Right kidney (tissue), 1 donor: Measurements from ENCODE around the gene XXYLT1.
"Not testable (repeated sequence)": the region's sequence is repeated elsewhere in the genome, so short reads cannot be mapped to it uniquely, and the experiment has no call there.

ENCODE experiments used
- DNase-seq: peaks from one replicate; pipeline ENCODE4 v3.0.0-alpha.2; 2016

The XXYLT1 gene

DNA sequence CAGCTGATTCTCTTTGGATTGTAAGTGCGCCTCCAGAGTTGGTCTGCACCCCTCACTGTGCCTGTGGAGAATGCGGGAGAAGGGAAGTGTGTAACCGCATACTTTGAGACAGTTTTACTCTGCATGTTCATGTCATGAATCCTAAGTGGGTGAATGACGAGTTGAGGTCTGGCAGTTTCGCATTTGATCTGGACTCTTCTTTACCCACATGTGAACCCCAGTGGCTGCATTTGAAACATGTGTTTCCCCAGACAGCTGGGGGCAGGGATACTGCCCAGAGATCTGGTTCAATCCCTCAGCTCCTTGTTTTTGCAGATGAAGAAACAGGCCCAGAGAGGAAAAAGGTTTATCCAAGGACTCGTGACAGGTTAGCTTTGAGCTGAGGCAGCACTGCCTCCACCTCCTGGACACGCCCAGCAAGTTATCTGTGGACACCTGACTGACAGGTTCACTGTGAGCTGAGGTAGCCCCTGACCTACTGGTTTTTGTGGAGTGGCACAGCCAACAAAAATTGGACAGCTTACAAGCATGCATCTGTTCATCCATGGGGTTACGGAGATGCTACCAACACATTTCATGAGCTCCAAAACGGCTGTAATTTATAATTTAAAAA lies 207.3 kb downstream of the XXYLT1 start:
- no peak for DNase-seq

DNA sequence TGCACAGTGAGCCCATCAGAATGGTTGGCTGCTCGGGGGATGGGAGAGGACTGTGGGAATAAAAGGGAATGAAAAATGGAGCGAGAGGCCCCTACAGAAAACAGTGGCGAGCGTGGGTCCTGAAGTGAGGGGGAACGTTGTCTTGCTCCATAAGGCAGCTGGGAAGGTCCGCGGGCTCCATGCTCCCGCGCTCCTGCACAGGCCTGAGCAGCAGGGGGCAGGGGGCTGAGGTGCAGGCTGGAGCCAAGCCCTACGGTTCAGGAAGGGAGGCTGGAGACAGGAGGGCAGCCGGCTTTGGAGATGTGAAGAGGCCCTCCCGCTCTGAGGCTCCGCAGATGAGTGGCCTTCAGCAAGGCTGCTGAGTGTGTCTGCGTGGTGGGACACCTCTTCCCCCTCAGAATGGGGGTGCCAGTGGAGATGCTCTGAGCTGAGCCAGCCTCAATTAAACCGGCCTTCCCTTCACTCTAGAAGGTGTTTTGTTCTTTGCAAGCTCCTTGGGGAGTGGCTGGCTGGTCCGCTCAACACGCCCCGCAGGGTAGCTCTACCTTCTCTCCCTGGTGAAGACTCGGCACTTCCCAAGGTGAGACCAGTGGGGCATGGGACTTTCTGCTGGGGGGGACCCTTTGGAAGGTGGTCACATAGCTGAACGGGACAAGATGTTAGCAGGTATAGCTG lies 208.0 kb downstream of the XXYLT1 start:
- no peak for DNase-seq

DNA sequence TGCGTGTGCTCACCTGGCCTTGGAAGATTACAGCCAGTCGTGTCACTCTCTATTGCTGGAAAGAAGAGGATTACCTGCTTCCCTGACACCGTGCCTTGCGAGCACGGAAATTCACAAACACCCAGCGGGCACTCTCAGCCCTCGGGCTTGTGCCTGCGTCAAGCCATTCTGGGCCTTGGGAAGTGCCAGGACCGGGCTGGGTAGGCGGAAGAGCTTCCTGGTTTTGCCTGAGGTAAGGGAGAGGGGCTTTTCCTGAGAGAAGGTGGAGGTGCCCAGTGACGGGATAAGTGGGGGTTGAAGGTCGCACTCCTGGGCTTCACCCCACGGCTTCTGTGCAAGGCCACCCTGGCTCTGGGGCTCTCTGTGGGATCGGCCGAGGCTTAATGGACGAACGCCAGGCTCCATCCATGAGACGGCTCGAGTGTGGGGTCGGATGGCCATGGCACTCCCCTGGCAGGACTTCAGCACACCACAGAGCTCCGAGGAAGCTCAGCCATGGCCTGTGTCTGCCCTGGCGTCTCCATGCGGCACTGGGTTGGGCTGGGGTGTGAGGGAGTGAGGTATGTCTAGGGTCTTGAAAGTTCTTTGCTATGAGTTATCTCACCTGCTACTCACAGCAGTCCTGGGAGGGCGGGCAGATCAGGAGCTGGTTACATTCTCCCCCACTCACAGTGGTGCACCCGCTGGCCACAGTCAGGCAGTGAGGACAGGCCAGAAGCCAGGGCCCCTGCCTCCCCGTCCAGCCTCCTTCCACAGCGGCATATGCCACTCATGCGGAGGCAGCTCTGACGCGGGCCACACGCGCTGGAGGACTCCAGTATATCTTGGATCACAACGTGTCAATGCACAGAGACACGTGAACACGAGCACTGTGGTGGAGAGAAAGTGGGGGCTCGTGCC lies 209.0 kb downstream of the XXYLT1 start:
- no peak for DNase-seq

DNA sequence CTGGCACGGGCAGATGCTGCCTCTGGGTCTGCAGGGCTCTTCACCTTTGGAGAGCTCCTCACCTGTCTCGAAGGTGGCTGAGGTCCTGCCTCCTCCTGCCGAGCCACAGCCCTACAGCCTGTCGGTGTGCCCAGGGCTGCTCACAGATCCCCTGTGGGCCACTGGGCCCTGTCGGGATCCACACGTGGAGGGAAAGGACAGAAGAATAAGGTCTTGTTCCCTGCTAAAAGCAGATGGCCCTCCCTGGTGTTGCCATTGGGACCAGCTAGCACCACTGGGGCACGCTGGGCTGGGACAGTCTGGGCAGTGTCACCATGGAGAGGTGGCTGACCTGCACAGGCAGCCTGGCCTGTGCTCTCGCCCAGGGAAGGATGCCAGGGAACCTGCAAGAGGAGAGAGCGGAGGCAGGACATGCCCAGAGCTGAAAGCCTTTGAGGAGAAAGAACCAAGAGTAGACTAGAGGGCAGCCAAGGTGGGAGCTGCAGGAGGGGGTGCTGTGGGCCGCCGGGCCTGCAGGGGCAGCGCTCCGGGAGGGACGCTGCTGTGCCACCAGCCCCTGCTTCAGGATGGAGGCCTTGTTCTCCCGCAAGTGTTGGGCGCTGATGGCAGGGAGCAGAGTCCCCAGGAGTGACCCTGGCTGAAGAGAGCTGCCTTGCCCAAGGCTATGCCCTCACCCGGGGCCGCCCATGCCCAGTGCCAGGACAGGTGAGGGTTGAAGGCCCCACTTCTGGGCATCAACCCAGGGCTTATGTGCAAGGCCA lies 210.2 kb downstream of the XXYLT1 start:
- no peak for DNase-seq

DNA sequence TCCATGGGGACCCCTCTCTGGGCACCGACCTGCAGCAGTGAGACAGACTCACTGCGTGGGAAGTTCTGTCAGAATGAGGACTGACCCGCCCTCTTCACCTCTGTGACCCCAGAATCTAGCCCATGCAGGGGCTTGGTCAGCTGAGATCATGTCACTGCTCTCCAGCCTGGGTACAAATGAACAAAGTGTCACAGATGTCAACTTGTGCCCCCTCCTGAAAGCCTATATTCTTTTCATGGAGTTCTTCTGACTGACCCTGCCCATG lies 210.8 kb downstream of the XXYLT1 start:
- no peak for DNase-seq

DNA sequence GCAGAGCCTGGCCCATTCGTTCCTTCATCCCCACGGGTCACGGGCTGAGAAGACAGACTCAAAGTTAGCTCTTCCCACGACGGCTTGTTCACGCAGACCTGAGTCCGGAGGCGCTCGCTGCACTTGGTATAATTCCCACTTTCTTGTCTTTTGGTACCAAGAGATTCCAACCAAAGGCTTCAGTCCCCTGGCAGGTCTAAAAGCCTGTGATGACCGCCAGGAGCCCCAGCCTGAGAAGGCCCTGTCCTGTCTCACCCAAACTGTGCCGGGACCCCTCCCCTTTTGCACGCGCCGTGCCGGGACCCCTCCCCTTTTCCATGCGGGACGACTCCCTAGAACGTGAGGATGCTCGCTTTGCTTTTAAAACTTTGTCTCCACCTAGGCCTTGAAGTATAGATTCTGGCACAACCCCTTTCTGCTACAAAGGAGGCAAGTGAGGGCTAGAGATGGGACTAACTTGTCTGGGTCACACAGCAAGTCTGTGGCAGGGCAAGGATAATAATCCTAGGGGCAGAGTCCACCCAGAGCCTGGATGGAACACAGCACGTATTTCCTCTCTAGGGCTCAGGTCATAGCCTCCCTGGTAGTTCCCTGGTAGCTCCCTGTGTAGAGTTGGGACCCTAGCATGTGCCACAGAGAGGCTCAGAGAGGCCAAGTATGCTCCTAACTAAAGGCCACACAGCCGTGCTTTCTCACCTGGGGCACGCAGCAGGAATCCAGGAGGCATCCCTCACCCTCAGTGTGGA lies 211.3 kb downstream of the XXYLT1 start:
- no peak for DNase-seq

DNA sequence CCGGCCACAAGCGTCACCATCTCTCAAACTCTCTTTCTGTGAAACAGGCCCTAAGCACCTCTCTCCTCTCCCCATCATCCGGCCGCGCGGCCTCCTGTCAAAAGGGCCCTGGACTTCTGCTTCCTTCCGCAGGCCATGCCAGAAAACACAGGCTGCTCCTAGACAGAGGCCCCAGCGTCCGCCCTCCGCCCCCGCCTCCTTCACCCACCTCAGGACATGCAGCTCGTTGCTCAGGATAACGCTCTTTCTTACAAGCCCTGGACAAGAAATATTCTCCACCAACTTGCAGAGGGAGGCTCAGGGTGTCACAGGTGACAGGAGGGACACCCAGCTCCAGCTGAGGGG lies 212.0 kb downstream of the XXYLT1 start:
- DNase-seq, result no peak

DNA sequence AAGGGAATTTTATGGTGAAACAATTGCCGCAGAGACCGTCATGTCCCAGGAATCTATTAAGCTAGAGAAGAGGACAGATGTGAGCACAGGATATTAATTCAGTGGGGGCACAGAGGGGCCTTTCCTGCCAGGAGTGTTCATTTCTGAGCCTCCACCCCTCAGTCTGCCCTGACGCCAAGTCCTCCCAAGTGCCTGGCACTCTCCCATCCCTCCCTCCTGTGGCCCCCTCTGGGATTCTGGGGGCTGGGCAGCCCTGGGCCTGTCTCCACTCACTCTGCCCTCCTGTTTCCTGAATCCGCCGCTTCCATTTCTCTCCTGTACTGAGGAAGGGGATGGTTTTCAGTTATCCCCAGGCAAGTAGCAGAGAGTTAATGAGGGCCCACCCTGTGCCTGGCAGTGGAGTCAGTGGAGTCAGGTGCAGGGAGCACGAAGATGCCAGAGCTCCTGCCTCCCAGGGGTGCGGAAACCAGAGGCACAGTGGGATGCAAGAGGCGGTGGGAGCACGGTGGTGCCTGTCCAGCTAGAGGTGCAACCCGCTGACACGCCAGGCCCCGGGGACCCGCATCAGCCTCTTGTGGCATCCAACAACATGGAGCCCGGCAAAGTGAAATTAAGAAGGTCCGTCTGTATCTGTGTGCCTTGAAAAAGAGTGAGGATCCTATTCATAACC lies 212.5 kb downstream of the XXYLT1 start:
- no peak for DNase-seq

DNA sequence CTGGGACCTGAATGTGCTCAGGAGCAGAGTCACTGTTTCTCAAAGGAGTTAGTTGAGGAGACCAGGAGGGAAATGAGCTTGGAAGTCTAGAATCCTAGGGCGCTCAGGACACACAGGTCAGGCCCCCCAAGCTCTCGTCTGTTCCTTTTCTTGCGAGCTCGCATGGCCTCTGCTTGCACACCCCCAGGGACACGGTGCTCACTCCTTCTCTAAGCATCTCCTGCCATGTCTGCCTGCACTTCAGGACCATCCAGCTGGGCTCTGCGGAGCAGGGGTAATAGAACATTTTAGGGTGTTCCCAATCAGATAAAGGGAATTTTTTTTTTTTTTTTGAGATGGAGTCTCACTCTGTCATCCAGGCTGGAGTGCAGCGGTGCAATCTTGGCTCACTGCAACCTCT lies 213.2 kb downstream of the XXYLT1 start:
- DNase-seq, result no peak

DNA sequence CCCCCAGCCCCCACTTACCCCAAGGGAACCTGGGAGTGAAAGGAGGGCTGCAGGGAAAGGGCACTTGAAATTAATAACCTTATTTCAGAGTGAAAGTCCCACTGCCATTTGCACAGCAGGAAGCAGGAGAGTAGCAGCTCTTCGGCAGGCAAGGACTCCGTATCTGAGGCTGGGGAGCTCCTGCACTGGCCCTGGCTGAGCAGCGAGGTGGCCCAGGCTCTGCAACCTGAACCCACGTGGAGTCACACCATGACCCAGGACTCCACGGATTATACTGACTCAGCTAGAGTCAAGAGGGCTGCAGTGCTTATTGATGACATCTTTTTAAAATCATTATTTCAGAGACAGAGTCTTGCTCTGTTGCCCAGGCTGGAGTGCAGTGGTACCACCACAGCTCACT lies 214.5 kb downstream of the XXYLT1 start:
- DNase-seq, result no peak

DNA sequence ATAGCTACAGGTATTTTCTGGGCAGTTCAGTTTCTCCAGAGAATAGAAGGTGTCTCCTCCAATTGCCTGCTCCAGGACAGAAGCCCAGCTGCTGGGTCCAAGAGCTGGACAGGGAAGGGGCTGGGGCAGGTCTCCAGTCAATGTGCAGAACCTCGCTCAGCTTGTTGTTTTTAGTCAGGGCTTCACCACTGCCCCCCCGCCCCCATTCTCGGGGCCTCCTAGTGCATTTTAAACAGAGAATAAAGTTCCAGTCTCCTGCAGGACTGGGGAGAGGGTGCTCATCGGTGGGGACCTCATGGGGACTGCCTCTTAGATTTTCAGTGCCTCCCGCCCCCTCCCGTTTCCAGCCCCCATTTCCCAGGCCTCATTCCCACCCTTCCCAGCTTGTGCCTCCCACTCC lies 216.6 kb downstream of the XXYLT1 start:
- no peak for DNase-seq

DNA sequence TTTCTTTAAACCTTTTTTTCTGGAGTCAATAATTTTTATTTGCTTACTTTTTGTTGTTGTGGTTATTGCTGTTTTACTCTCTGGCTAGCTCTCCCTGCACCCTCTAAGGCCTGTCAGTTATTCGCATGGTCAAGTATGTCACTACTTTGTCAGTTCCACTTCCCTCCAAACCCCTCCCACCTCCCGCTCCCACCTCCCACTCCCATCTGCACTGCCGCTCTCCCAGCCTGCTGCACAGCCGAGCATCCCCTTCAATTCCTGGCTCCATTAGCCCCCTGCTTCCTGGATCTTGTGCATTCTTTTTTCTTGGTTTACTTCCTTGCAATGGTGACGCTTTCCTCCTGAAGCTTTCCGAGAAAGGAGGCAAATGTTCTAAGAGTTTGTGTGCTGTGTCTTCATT lies 218.0 kb downstream of the XXYLT1 start:
- no peak for DNase-seq

DNA sequence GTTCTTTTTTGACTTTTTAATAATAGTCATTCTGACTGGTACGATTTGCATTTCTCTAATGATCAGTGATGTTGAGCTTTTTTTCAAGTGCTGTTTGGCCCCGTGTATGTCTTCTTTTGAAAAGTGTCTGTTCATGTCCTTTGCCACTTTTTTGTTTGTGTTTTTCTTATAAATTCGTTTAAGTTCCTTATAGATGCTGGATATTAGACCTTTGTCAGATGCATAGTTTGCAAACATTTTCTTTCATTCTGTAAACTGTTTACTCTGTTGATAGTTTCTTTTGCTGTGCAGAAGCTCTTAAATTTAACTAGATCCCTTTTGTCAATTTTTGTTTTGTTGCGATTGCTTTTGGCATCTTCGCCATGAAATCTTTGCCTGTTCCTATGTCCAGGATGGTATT lies 220.7 kb downstream of the XXYLT1 start:
- DNase-seq, result not testable (repeated sequence)

DNA sequence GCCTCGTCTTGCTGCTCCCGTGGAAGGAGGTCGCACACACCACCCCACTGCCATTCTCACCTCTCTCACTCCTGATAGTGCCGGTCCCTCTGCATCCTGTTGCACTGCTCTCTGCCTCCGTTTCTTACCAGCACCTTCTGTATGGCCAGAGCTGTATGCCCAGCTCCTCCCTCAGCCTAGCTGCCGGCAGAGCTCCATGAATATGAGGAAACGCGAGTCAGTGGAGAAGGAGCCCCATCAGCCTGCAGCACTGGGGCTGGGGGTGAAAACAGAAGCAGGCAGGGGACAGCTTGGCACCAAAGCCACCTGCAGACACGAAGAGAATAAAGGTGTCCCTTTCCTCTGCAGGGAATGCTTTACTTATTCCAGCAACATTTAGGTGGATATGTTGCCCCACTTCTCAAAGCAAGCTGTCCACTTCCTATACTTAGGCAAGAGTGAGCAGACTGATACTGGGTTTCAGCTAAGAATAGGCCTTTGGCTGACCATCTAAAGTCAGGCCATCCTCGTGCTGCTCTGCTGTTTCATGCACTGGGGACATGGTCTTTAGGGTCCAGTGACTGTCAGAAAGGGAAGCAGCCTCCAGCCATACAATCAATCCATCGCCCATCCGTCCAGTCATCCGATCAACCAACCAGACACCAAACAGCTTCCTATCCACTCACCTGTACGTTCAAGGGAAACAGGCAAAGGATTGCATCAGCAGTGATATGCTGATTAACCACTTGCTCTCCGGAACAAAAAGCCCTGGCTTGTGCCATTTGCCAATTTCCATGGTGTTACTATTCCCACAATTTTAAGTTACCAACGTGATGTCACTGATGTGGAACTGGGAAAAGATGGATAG lies 222.7 kb downstream of the XXYLT1 start:
- DNase-seq, result no peak

DNA sequence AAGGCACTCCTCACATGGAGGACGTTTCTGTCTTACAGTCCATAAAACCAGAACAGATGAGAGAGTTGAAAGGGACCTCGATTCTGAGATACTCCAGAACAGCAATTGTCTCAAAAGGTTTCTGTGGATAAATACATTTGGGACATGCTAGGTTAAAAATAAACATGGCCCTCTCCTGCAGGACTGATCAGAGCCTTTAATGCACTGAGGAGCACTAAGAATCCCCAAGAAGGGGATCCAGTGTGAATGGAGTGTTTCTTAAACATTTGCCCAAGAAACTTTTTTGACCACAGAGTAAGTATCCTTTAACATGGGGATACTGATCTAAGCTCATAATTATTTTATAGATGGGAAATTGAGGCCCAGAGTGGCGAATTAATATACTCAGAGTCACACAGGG lies 223.4 kb downstream of the XXYLT1 start:
- no peak for DNase-seq

DNA sequence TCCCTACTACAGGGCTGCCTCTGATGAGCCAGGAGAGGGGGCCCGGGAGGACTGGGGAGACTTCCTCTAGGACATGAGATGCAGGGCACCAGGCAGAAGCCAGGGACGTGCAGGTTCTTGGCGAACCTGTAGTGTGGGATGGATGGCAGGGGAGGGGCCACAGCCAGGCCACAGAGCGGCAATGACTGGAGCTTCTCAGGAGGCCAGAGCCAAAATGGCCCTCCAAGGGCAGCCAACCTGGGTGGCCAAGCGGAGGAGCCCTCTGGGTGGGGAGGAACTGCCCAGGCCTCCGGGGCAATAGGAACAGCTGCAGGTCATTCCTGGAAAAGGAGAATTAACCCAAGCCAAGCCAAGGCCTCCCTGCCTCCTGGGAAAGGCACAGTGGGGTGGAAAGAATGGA lies 224.5 kb downstream of the XXYLT1 start:
- no peak for DNase-seq

DNA sequence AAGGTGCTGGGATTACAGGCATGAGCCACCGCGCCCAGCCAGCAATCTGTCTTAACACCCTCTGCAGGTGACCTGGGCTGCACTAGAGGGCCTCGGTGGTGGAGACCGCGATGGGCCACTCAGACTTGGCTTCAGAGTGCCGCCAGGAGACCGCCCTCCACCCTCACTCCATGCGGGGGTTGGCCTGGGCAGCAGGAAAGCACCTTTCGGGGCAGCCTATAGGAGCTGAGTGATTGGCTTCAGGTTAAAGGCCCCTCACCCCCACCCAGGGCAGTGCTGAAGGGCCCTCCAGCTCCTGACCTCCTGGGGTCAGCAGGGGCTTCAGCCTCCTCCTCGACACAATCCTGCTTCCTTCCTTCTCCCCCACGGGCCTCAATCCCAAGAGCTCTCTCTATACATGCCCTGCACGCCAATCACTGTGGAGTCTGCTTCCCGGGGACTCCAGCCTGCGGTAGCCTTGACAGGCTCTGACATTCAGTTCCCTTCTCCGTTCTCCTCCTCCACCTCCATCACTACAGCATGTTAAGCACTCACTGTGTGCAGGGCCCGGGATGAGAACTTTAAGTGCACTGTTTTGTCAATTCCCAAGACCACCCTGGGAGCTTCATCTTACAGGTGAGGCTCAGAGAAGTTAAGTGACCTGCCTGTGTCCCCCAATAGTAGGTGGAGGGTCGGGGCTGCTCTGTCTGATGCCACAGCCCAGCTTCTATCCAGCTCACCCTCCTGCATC lies 225.3 kb downstream of the XXYLT1 start:
- DNase-seq, result no peak

DNA sequence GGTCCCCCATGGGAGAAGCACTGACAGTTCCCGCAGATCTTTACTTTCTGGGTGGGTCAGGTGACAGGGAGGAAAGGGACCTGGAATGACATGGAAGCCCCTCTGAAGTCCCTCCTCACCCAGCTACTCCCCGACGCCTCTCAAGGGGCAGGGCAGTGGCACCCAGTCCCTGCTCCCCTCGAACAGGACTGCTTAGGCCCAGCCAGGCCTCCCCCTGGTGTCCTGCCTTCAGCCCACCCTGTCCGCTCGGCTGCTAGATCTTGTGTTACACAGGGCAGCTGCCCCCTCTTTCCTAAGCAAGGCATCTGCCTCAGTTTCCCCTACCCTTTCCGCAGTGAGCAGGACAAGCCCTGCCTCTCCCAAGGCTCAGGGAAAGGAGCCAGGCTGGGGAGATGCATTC lies 226.5 kb downstream of the XXYLT1 start:
- no peak for DNase-seq

DNA sequence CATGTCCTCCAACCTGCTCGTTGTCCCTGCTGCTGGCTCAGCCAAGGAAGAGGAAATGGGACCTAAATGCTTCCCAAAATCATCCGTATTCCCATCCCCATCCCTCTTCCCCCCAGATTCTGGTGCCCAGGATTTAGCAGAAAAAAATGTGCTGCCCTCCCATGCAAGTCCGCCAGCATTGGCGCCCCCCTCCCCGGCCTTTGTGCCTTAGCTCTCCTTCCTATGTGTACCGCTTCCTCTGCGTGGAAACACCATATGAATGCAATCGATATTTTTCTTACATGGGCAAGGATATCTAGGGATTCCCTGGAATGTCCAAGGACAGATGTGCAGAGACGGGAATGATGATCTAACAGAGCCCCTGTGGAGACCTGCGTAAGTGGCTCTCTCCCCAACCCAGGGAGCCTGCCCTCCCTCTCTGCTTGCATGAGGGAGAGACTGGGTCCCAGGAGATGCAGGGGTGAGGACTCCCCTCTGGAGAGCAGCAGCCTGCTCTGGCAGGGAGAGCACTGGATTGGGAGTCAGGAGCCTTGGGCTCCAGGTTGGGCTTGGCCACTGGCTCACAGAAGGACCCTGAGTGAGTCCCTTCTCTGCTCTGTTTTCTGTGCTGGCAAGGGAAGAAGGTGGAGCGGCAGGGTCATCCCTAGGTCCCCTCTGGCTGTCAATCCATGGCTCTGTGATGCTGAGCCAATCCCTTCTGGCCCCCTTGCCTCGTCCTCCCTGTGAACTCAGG lies 227.2 kb downstream of the XXYLT1 start:
- DNase-seq, result no peak
